GM19023 (cell line): Measurements from ENCODE around the gene MYBL2.
A peak's percentile ranks its signal among the peaks of the same experiment; 100 is the strongest.

Experiments
- ATAC-seq: cut with Tn5 transposase; IDR thresholded peaks from one replicate; pipeline ENCODE4 v1.9.1; 2021; ENCODE audit warnings: mild to moderate bottlenecking, moderate library complexity; ENCODE audit not compliant: unreplicated experiment

Gene MYBL2

GRCh38 chr20:43681991-43682410, 15.1 kb downstream of the MYBL2 start:
- ATAC-seq: peak; percentile 93

GRCh38 chr20:43682446-43682845, 15.5 kb downstream of the MYBL2 start:
- ATAC-seq: peak; percentile 37

GRCh38 chr20:43686820-43687219, 19.9 kb downstream of the MYBL2 start:
- no peak for ATAC-seq

- ATAC-seq: no peak
Observed at GRCh38 chr20:43689165-43689564, 22.3 kb downstream of the MYBL2 start.

- ATAC-seq: no peak
Observed at GRCh38 chr20:43690943-43691598, 24.2 kb downstream of the MYBL2 start.

- ATAC-seq: no peak
Observed at GRCh38 chr20:43691928-43692524, 25.1 kb downstream of the MYBL2 start.

- no peak for ATAC-seq
Observed at GRCh38 chr20:43694763-43695162, 27.8 kb downstream of the MYBL2 start.

- no peak for ATAC-seq
Observed at GRCh38 chr20:43695571-43695970, 28.7 kb downstream of the MYBL2 start.

GRCh38 chr20:43699941-43700565, 33.1 kb downstream of the MYBL2 start:
- no peak for ATAC-seq

GRCh38 chr20:43700627-43701026, 33.7 kb downstream of the MYBL2 start:
- ATAC-seq: no peak

GRCh38 chr20:43702502-43702901, 35.6 kb downstream of the MYBL2 start:
- no peak for ATAC-seq

GRCh38 chr20:43710370-43711044, 43.6 kb downstream of the MYBL2 start:
- ATAC-seq: peak; percentile 61

GRCh38 chr20:43711098-43711654, 44.3 kb downstream of the MYBL2 start:
- peak; percentile 20 for ATAC-seq

GRCh38 chr20:43715044-43715443, 48.1 kb downstream of the MYBL2 start:
- ATAC-seq: no peak

- no peak for ATAC-seq
Observed at GRCh38 chr20:43715511-43715910, 48.6 kb downstream of the MYBL2 start.

GRCh38 chr20:43716123-43716522, 49.2 kb downstream of the MYBL2 start:
- ATAC-seq: no peak

GRCh38 chr20:43716757-43717615, 50.1 kb downstream of the MYBL2 start:
- ATAC-seq: no peak

GRCh38 chr20:43717616-43717995, 50.7 kb downstream of the MYBL2 start:
- ATAC-seq: no peak

GRCh38 chr20:43720007-43720406, 53.1 kb downstream of the MYBL2 start:
- no peak for ATAC-seq

GRCh38 chr20:43721097-43721428, 54.1 kb downstream of the MYBL2 start:
- ATAC-seq: no peak
